Mesodermal cell (in vitro differentiated cells): ENCODE results near the gene LPAR1.
"Not testable (repeated sequence)": the region's sequence is repeated elsewhere in the genome, so short reads cannot be mapped to it uniquely, and the experiment has no call there.

ENCODE experiments used
- H3K27ac ChIP-seq: 2 replicates; pipeline ENCODE4 v1.7.0; 2013; ENCODE audit warnings: mild to moderate bottlenecking, low read depth, low read length, moderate library complexity; ENCODE audit not compliant: severe bottlenecking
- H3K36me3 ChIP-seq: 2 replicates; pipeline ENCODE4 v1.7.1; 2013; ENCODE audit warnings: mild to moderate bottlenecking, low read length, moderate library complexity; ENCODE audit not compliant: control insufficient read depth, insufficient read depth
- H3K4me1 ChIP-seq: one replicate; pipeline ENCODE4 v1.7.1; 2013; ENCODE audit warnings: mild to moderate bottlenecking, low read length; ENCODE audit not compliant: insufficient read depth, control insufficient read depth, poor library complexity, severe bottlenecking
- H3K4me3 ChIP-seq: 2 replicates; pipeline ENCODE4 v1.7.0; 2013; ENCODE audit warnings: low read length, control low read depth, mild to moderate bottlenecking; ENCODE audit not compliant: insufficient read depth, poor library complexity, severe bottlenecking; ENCODE audit errors: extremely low read depth
- H3K9me3 ChIP-seq: 2 replicates; pipeline ENCODE4 v1.7.1; 2013; ENCODE audit warnings: mild to moderate bottlenecking, low read length, moderate library complexity; ENCODE audit not compliant: control insufficient read depth
- WGBS, 2 experiments: methylation state at CpG; one replicate each; pipeline ENCODE4 v1.1.5; 2013; ENCODE audit warnings: missing lambda C conversion rate in 2 of 2; ENCODE audit not compliant: insufficient coverage in 2 of 2; 5-methylcytosine and 5-hydroxymethylcytosine counted together

Gene LPAR1

GRCh38 chr9:111064160-111064837 is 26.0 kb upstream of the LPAR1 start:
- WGBS, 2 experiments = 83 to 88% methylated on average over 4 to 6 of the region's 7 CpGs
- no peaks in the 10 kb centered on the region for H3K4me1 ChIP-seq
- H3K9me3 ChIP-seq = no peaks in the 10 kb centered on the region
- no peaks in the 10 kb centered on the region for H3K36me3 ChIP-seq
- H3K27ac ChIP-seq = no peak overlapping the region
- H3K4me3 ChIP-seq = no peak overlapping the region

GRCh38 chr9:111063332-111063731 is 25.1 kb upstream of the LPAR1 start:
- no peak overlapping the region for H3K4me3 ChIP-seq
- H3K9me3 ChIP-seq = no peaks in the 10 kb centered on the region
- no peaks in the 10 kb centered on the region for H3K36me3 ChIP-seq
- no peak overlapping the region for H3K27ac ChIP-seq
- WGBS, 2 experiments = 91 to 96% methylated on average over 1 to 3 of the region's 3 CpGs
- H3K4me1 ChIP-seq = no peaks in the 10 kb centered on the region

GRCh38 chr9:111058166-111058565 is 19.9 kb upstream of the LPAR1 start:
- no peaks in the 10 kb centered on the region for H3K36me3 ChIP-seq
- no peak overlapping the region for H3K27ac ChIP-seq
- H3K4me3 ChIP-seq = no peak overlapping the region
- WGBS, 2 experiments = 90 to 100% methylated on average over 1 to 2 of the region's 3 CpGs
- H3K4me1 ChIP-seq = no peaks in the 10 kb centered on the region
- no peaks in the 10 kb centered on the region for H3K9me3 ChIP-seq

- Histone ChIP-seq H3K36me3 (no peaks in the 10 kb centered on the region), H3K4me1 (no peaks in the 10 kb centered on the region), H3K4me3 (no peak overlapping the region), H3K27ac (no peak overlapping the region), H3K9me3 (no peaks in the 10 kb centered on the region)
- no CpG with 5 or more reads among the region's 3 CpGs for WGBS, 2 experiments
These were observed 18.3 kb upstream of the LPAR1 start for GRCh38 chr9:111056538-111056937.

- Histone ChIP-seq H3K4me3 (no peak overlapping the region), H3K4me1 (peaks cover 7% of the 10 kb centered on the region), H3K9me3 (no peaks in the 10 kb centered on the region), H3K36me3 (no peaks in the 10 kb centered on the region), H3K27ac (peak overlapping the region; percentile 33)
- 64 to 82% methylated on average over 1 of the region's 2 CpGs for WGBS, 2 experiments
These were observed 14.5 kb upstream of the LPAR1 start for GRCh38 chr9:111052791-111053190.

- Histone ChIP-seq H3K27ac (no peak overlapping the region), H3K4me3 (no peak overlapping the region), H3K4me1 (peaks cover 7% of the 10 kb centered on the region), H3K9me3 (no peaks in the 10 kb centered on the region), H3K36me3 (no peaks in the 10 kb centered on the region)
- 83% methylated on average over 1 of the region's 3 CpGs; no CpG with 5 or more reads in 1 of the 2 experiments for WGBS, 2 experiments
These were observed 13.1 kb upstream of the LPAR1 start for GRCh38 chr9:111051400-111051799.

GRCh38 chr9:111050819-111051218 is 12.5 kb upstream of the LPAR1 start:
- H3K4me1 ChIP-seq = peaks cover 7% of the 10 kb centered on the region
- no peaks in the 10 kb centered on the region for H3K9me3 ChIP-seq
- no peaks in the 10 kb centered on the region for H3K36me3 ChIP-seq
- no peak overlapping the region for H3K27ac ChIP-seq
- H3K4me3 ChIP-seq = no peak overlapping the region

- H3K36me3 ChIP-seq, H3K4me3 ChIP-seq: not testable (repeated sequence)
- no CpG with 5 or more reads among the region's 2 CpGs for WGBS, 2 experiments
These were observed 9.0 kb upstream of the LPAR1 start for GRCh38 chr9:111047287-111047686.

GRCh38 chr9:111041902-111042301 is 3.6 kb upstream of the LPAR1 start:
- Histone ChIP-seq H3K4me3 (no peak overlapping the region), H3K36me3 (no peaks in the 10 kb centered on the region), H3K9me3 (peaks cover 8% of the 10 kb centered on the region), H3K27ac (no peak overlapping the region), H3K4me1 (peaks cover 3% of the 10 kb centered on the region)
- 71% methylated on average over 2 of the region's 5 CpGs; no CpG with 5 or more reads in 1 of the 2 experiments for WGBS, 2 experiments

More at GRCh38 chr9:111047287-111047686, 9.0 kb upstream of the LPAR1 start:
- not testable (repeated sequence) for H3K9me3 ChIP-seq, H3K4me1 ChIP-seq, H3K27ac ChIP-seq

GRCh38 chr9:111040494-111040893 is 2.2 kb upstream of the LPAR1 start:
- no peak overlapping the region for H3K4me3 ChIP-seq
- 67% methylated on average over 1 of the region's 3 CpGs; no CpG with 5 or more reads in 1 of the 2 experiments for WGBS, 2 experiments
- H3K4me1 ChIP-seq = peaks cover 4% of the 10 kb centered on the region
- H3K9me3 ChIP-seq = peaks cover 8% of the 10 kb centered on the region
- no peaks in the 10 kb centered on the region for H3K36me3 ChIP-seq
- no peak overlapping the region for H3K27ac ChIP-seq

- Histone ChIP-seq H3K27ac (no peak overlapping the region), H3K36me3 (no peaks in the 10 kb centered on the region), H3K4me3 (no peak overlapping the region), H3K9me3 (no peaks in the 10 kb centered on the region), H3K4me1 (peaks cover 8% of the 10 kb centered on the region)
- WGBS, 2 experiments = 58 to 65% methylated on average over 19 to 22 of the region's 23 CpGs
These were observed 1.1 kb upstream of the LPAR1 start for GRCh38 chr9:111039231-111039906.
